ENCODE measurements around the gene CALB2.

DNA sequence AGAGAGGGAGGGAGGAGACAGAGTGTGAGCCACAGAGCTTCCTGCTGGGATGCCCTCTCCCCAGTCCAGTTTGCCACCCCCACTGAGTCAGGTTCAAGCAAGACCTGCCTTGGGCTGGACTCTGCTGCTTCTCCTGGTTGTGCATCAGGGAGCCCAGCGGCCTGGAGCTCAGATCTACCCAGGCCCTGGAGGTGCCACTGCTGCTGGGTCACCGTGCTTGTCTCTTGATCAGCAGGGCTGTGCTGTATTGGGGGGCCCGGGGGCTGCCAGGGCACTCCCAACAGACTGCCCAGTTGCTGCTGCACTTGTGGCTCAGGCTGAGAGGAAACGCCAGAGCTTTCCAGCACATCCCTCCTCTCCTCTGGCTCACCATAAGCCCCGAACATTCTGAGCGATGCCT is 74.4 kb downstream of the CALB2 start:
- TF ChIP-seq CTCF (conservative IDR thresholded peaks at IDR 0.05; ENCODE audit: low read depth, low read length) = no peak
- no peak for TF ChIP-seq EZH2 (IDR thresholded peaks at IDR 0.05; ENCODE audit: borderline replicate concordance, low read depth, low read length, poor library complexity, severe bottlenecking)

Measured in A673 (cell line).